SK-N-SH treated with all-trans-retinoic acid at 6 μM for 48 hours (cell line): Measurements from ENCODE around the gene ALG3.

ENCODE experiments used
- ZC3H10 ChIP-seq: fragments of 250-450 bp; sonication (Bioruptor Pico); IDR thresholded peaks from 2 replicates; pipeline ENCODE4 v1.5.1; 2021; ENCODE audit warnings: mild to moderate bottlenecking, moderate library complexity
- ZFP3 ChIP-seq: fragments of 250-450 bp; sonication (Bioruptor Pico); IDR thresholded peaks from 2 replicates; pipeline ENCODE4 v1.5.0; 2020; ENCODE audit warnings: mild to moderate bottlenecking, moderate library complexity

GRCh38 chr3:184241447-184242296 is 7.1 kb downstream of the ALG3 start:
- no peak for TF ChIP-seq ZFP3 (CRISPR knock-in tag)
- no peak for TF ChIP-seq ZC3H10 (CRISPR knock-in tag)
